Osteoblast (primary cell): Measurements from ENCODE around the gene ANKRD44. TPM values are rescaled to one million over a fixed set of nuclear protein-coding genes. Genes with fewer than 3 reads are reported as not detected.

Experiments
- DNase-seq: peaks from one replicate; pipeline ENCODE4 v3.0.0; 2011; ENCODE audit warnings: low spot score, mixed read lengths; ENCODE audit not compliant: insufficient read length; ENCODE audit errors: missing footprints
- H2AFZ ChIP-seq: 2 replicates; pipeline ENCODE4 v1.6.0; 2011; ENCODE audit warnings: mild to moderate bottlenecking, low read length
- H3K27ac ChIP-seq: 2 replicates; pipeline ENCODE4 v1.5.1; 2011; ENCODE audit warnings: mild to moderate bottlenecking, low read depth, low read length, moderate library complexity
- H3K27me3 ChIP-seq: 2 replicates; pipeline ENCODE4 v1.6.0; 2012; ENCODE audit warnings: mild to moderate bottlenecking, control low read depth, inconsistent platforms, low read length, moderate library complexity; ENCODE audit not compliant: insufficient read depth
- H3K36me3 ChIP-seq: 2 replicates; pipeline ENCODE4 v1.5.1; 2011; ENCODE audit warnings: mild to moderate bottlenecking, low read length, control low read depth, moderate library complexity; ENCODE audit not compliant: insufficient read depth
- H3K4me1 ChIP-seq: 2 replicates; pipeline ENCODE4 v1.5.1; 2011; ENCODE audit warnings: mild to moderate bottlenecking, low read length, control low read depth, moderate library complexity; ENCODE audit not compliant: insufficient read depth
- H3K4me2 ChIP-seq: 2 replicates; pipeline ENCODE4 v1.6.0; 2011; ENCODE audit warnings: mild to moderate bottlenecking, low read length; ENCODE audit not compliant: insufficient read depth
- H3K4me3 ChIP-seq: fragments of 200-600 bp; sonication (generic); 3 replicates; pipeline ENCODE4 v1.5.1; 2012; ENCODE audit warnings: mild to moderate bottlenecking, low read length, inconsistent platforms; ENCODE audit not compliant: insufficient read depth
- H3K79me2 ChIP-seq: 2 replicates; pipeline ENCODE4 v1.6.0; 2012; ENCODE audit warnings: mild to moderate bottlenecking, low read length, control low read depth, inconsistent platforms; ENCODE audit not compliant: insufficient read depth
- H3K9me3 ChIP-seq: 2 replicates; pipeline ENCODE4 v1.5.1; 2011; ENCODE audit warnings: low read depth, low read length, control low read depth
- H4K20me1 ChIP-seq: 2 replicates; pipeline ENCODE4 v1.6.0; 2012; ENCODE audit warnings: mild to moderate bottlenecking, low read length, control low read depth; ENCODE audit not compliant: insufficient read depth
- total RNA-seq: library from RNA; depleted of rRNA; stranded (reverse); fragments of >200 nt; gene quantifications from 2 replicates; pipeline ENCODE4 v1.2.3, GENCODE V29; 2012
- TF ChIP-seq, protein P1 (sequence below): IDR thresholded peaks from 2 replicates; pipeline ENCODE4 v1.5.1; 2011; ENCODE audit warnings: mild to moderate bottlenecking, low read depth, low read length, moderate library complexity; ENCODE audit errors: extremely low read depth

ANKRD44 gene
- total RNA-seq, 1 donor, result 44.5 TPM

- no peak overlapping the region for H2AFZ ChIP-seq
- no peak overlapping the region for H3K27ac ChIP-seq
- H3K79me2 ChIP-seq, result no peaks in the 10 kb centered on the region
- no peak overlapping the region for H3K4me2 ChIP-seq
- no peaks in the 10 kb centered on the region for H3K9me3 ChIP-seq
- peaks cover 11% of the 10 kb centered on the region for H3K4me1 ChIP-seq
- TF ChIP-seq, protein P1, sequence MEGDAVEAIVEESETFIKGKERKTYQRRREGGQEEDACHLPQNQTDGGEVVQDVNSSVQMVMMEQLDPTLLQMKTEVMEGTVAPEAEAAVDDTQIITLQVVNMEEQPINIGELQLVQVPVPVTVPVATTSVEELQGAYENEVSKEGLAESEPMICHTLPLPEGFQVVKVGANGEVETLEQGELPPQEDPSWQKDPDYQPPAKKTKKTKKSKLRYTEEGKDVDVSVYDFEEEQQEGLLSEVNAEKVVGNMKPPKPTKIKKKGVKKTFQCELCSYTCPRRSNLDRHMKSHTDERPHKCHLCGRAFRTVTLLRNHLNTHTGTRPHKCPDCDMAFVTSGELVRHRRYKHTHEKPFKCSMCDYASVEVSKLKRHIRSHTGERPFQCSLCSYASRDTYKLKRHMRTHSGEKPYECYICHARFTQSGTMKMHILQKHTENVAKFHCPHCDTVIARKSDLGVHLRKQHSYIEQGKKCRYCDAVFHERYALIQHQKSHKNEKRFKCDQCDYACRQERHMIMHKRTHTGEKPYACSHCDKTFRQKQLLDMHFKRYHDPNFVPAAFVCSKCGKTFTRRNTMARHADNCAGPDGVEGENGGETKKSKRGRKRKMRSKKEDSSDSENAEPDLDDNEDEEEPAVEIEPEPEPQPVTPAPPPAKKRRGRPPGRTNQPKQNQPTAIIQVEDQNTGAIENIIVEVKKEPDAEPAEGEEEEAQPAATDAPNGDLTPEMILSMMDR, result no peak
- H3K27me3 ChIP-seq, result no peaks in the 10 kb centered on the region
- H4K20me1 ChIP-seq, result no peaks in the 10 kb centered on the region
- no peak overlapping the region for H3K4me3 ChIP-seq
- DNase-seq, result no peak
- H3K36me3 ChIP-seq, result no peaks in the 10 kb centered on the region
These were observed 61.0 kb downstream of the ANKRD44 start for GRCh38 chr2:197249381-197250083.

GRCh38 chr2:197248623-197249022 is 62.0 kb downstream of the ANKRD44 start:
- Histone ChIP-seq H3K4me2 (no peak overlapping the region), H3K27ac (no peak overlapping the region), H4K20me1 (no peaks in the 10 kb centered on the region), H3K9me3 (no peaks in the 10 kb centered on the region), H3K79me2 (peaks cover 2% of the 10 kb centered on the region), H3K27me3 (no peaks in the 10 kb centered on the region), H3K4me3 (no peak overlapping the region), H2AFZ (no peak overlapping the region), H3K4me1 (peaks cover 11% of the 10 kb centered on the region), H3K36me3 (no peaks in the 10 kb centered on the region)
- TF ChIP-seq, protein P1, result no peak
- no peak for DNase-seq

DNA sequence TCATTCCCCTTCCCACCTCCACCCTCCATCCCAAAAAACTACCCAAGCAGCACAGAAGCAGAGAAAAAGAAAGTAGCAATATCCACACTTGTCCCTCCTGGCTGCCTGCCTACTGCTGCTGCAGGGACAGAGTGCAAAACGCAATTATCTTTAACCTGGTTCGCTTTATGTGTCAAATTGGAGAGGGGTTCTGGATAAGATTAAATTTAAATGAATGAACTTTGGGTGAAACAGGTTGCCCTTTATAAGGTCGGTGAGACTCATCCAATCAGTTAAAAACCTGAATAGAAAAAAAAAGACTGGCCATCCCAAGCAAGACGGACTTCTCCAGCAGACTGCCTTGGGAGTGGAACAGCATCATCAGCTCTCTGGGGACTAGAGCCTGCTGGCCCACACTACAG is 62.6 kb downstream of the ANKRD44 start:
- TF ChIP-seq, protein P1, result no peak
- H3K4me1 ChIP-seq, result peaks cover 11% of the 10 kb centered on the region
- H3K4me2 ChIP-seq, result no peak overlapping the region
- H2AFZ ChIP-seq, result no peak overlapping the region
- no peaks in the 10 kb centered on the region for H3K27me3 ChIP-seq
- no peak overlapping the region for H3K27ac ChIP-seq
- DNase-seq, result no peak
- no peaks in the 10 kb centered on the region for H3K36me3 ChIP-seq
- H3K9me3 ChIP-seq, result no peaks in the 10 kb centered on the region
- no peaks in the 10 kb centered on the region for H4K20me1 ChIP-seq
- H3K4me3 ChIP-seq, result no peak overlapping the region
- H3K79me2 ChIP-seq, result peaks cover 2% of the 10 kb centered on the region

DNA sequence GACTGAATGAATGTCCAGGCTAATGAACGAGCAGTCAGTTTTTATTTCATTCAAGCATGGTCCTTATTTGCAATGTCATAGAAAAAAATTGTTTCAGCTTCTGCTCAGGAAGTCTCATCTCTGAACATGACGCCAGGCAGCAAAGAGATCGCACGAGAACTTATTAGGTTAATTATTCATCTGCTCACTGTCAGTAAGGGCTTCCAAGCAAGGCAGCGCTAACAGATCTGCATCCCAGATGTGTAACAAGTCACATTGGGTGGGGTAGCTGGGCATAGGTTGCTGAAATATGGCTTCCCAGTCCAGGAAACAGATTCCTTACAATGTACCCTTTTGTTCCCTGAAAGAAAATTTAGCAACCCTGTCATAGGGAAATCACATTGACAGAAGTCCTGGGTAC is 63.5 kb downstream of the ANKRD44 start:
- TF ChIP-seq, protein P1, result no peak
- Histone ChIP-seq H3K27ac (no peak overlapping the region), H3K27me3 (no peaks in the 10 kb centered on the region), H3K79me2 (peaks cover 2% of the 10 kb centered on the region), H3K4me2 (no peak overlapping the region), H3K4me3 (no peak overlapping the region), H3K4me1 (peaks cover 11% of the 10 kb centered on the region), H4K20me1 (no peaks in the 10 kb centered on the region), H2AFZ (no peak overlapping the region), H3K9me3 (no peaks in the 10 kb centered on the region), H3K36me3 (no peaks in the 10 kb centered on the region)
- no peak for DNase-seq
